ENCODE measurements around the gene CCR7.

- TF ChIP-seq, protein P1, sequence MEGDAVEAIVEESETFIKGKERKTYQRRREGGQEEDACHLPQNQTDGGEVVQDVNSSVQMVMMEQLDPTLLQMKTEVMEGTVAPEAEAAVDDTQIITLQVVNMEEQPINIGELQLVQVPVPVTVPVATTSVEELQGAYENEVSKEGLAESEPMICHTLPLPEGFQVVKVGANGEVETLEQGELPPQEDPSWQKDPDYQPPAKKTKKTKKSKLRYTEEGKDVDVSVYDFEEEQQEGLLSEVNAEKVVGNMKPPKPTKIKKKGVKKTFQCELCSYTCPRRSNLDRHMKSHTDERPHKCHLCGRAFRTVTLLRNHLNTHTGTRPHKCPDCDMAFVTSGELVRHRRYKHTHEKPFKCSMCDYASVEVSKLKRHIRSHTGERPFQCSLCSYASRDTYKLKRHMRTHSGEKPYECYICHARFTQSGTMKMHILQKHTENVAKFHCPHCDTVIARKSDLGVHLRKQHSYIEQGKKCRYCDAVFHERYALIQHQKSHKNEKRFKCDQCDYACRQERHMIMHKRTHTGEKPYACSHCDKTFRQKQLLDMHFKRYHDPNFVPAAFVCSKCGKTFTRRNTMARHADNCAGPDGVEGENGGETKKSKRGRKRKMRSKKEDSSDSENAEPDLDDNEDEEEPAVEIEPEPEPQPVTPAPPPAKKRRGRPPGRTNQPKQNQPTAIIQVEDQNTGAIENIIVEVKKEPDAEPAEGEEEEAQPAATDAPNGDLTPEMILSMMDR (IDR thresholded peaks at IDR 0.05), result no peak
- TF ChIP-seq POLR2AphosphoS5 (IDR thresholded peaks at IDR 0.05), result no peak
Measured at GRCh38 chr17:40539711-40540411, 25.4 kb downstream of the CCR7 start.

Measured in esophagus muscularis mucosa (tissue), 3 donors.